Measurements from ENCODE around the gene KLB.
"Not testable (repeated sequence)": the region's sequence is repeated elsewhere in the genome, so short reads cannot be mapped to it uniquely, and the experiment has no call there.

KLB gene

GRCh38 chr4:39406763-39407583 lies at the start of gene KLB:
KLB (plus strand) TSS chr4:39406930; CDS start chr4:39406950, 20 bp downstream.
- DNase-seq (ENCODE audit: low read depth) = no peak

- no peak for DNase-seq (ENCODE audit: low read depth)
Observed at GRCh38 chr4:39357002-39357401, 49.7 kb upstream of the KLB start.

- not testable (repeated sequence) for DNase-seq (ENCODE audit: low read depth)
Observed at GRCh38 chr4:39360611-39361010, 46.1 kb upstream of the KLB start.

GRCh38 chr4:39362827-39363226 lies 43.9 kb upstream of the KLB start:
- DNase-seq (ENCODE audit: low read depth) = no peak

GRCh38 chr4:39363773-39364393 lies 42.8 kb upstream of the KLB start:
- DNase-seq (ENCODE audit: low read depth) = no peak

GRCh38 chr4:39365360-39365759 lies 41.4 kb upstream of the KLB start:
- no peak for DNase-seq (ENCODE audit: low read depth)

- DNase-seq (ENCODE audit: low read depth) = peak; percentile 28
Observed at GRCh38 chr4:39365830-39366771, 40.6 kb upstream of the KLB start, which contains the start of gene RFC1. RFC1 (minus strand) TSS chr4:39366362; CDS start chr4:39366241, 121 bp downstream.

GRCh38 chr4:39367166-39367565 lies 39.6 kb upstream of the KLB start:
- DNase-seq (ENCODE audit: low read depth) = no peak

- no peak for DNase-seq (ENCODE audit: low read depth)
Observed at GRCh38 chr4:39369301-39369700, 37.4 kb upstream of the KLB start.

GRCh38 chr4:39371209-39371608 lies 35.5 kb upstream of the KLB start:
- not testable (repeated sequence) for DNase-seq (ENCODE audit: low read depth)

- DNase-seq (ENCODE audit: low read depth) = no peak
Observed at GRCh38 chr4:39375478-39375877, 31.3 kb upstream of the KLB start.

GRCh38 chr4:39383690-39384089 lies 23.0 kb upstream of the KLB start:
- DNase-seq (ENCODE audit: low read depth) = no peak

- no peak for DNase-seq (ENCODE audit: low read depth)
Observed at GRCh38 chr4:39384563-39384962, 22.2 kb upstream of the KLB start.

GRCh38 chr4:39390603-39391002 lies 16.1 kb upstream of the KLB start:
- no peak for DNase-seq (ENCODE audit: low read depth)

GRCh38 chr4:39394706-39395105 lies 12.0 kb upstream of the KLB start:
- no peak for DNase-seq (ENCODE audit: low read depth)

- not testable (repeated sequence) for DNase-seq (ENCODE audit: low read depth)
Observed at GRCh38 chr4:39401640-39402039, 5.1 kb upstream of the KLB start.

GRCh38 chr4:39407584-39407885 lies 805 bp downstream of the KLB start:
- no peak for DNase-seq (ENCODE audit: low read depth)

GRCh38 chr4:39410415-39410814 lies 3.7 kb downstream of the KLB start:
- DNase-seq (ENCODE audit: low read depth) = no peak

- not testable (repeated sequence) for DNase-seq (ENCODE audit: low read depth)
Observed at GRCh38 chr4:39411561-39411960, 4.8 kb downstream of the KLB start.

GRCh38 chr4:39415678-39416283 lies 9.1 kb downstream of the KLB start:
- DNase-seq (ENCODE audit: low read depth) = no peak

- DNase-seq (ENCODE audit: low read depth) = no peak
Observed at GRCh38 chr4:39422247-39422646, 15.5 kb downstream of the KLB start.

GRCh38 chr4:39425297-39425696 lies 18.6 kb downstream of the KLB start:
- DNase-seq (ENCODE audit: low read depth) = not testable (repeated sequence)

Data from GM04503 (cell line).